ENCODE measurements around the gene PPP1R1C.

Gene PPP1R1C, protein sequence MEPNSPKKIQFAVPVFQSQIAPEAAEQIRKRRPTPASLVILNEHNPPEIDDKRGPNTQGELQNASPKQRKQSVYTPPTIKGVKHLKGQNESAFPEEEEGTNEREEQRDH

DNA sequence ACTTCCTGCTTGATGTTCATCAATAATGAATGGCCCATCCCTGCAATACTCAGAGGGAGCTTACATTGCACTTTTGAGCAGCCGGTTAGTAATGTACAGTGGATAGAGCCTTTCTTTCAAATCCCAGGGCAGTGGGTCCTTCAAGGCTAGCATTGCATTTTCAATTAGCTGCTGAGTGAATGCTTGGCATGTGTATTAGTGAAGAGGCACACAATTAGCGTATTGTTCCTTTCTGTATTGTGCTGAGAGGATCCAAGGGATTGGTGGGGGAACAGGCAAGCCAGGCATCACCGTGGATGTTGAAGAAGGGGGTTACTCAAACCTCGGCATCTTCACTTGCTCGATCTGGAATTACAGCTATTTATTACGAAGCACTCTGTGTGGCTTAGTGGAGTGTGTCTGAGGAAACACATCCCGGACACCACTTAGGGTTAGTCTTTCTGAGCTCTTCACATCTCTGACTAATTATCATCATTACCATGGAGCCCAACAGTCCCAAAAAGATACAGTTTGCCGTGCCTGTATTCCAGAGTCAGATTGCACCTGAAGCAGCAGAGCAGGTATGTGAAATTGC, at the start of gene PPP1R1C:
Gene PPP1R1C, plus strand, starts transcription at position 222 of the 574 bp plus-strand sequence. Its CDS starts 258 bp downstream, at position 480.
- TF ChIP-seq, protein P1, sequence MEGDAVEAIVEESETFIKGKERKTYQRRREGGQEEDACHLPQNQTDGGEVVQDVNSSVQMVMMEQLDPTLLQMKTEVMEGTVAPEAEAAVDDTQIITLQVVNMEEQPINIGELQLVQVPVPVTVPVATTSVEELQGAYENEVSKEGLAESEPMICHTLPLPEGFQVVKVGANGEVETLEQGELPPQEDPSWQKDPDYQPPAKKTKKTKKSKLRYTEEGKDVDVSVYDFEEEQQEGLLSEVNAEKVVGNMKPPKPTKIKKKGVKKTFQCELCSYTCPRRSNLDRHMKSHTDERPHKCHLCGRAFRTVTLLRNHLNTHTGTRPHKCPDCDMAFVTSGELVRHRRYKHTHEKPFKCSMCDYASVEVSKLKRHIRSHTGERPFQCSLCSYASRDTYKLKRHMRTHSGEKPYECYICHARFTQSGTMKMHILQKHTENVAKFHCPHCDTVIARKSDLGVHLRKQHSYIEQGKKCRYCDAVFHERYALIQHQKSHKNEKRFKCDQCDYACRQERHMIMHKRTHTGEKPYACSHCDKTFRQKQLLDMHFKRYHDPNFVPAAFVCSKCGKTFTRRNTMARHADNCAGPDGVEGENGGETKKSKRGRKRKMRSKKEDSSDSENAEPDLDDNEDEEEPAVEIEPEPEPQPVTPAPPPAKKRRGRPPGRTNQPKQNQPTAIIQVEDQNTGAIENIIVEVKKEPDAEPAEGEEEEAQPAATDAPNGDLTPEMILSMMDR (IDR thresholded peaks at IDR 0.05; ENCODE audit: extremely low read depth, insufficient read depth, missing control alignments) = no peak
- in situ Hi-C loops (cut with MboI; ENCODE audit: low pct_unique_long_range_greater_than_20kb, low sequenced_read_pairs, unreplicated experiment) = no loop called here
- no peak for DNase-seq (ENCODE audit: low spot score)

GRCh38 chr2:181937473-181937872, 48.2 kb upstream of the PPP1R1C start:
- TF ChIP-seq, protein P1 (IDR thresholded peaks at IDR 0.05; ENCODE audit: extremely low read depth, insufficient read depth, missing control alignments) = no peak
- no peak for DNase-seq (ENCODE audit: low spot score)
- in situ Hi-C loops (cut with MboI; ENCODE audit: low pct_unique_long_range_greater_than_20kb, low sequenced_read_pairs, unreplicated experiment) = no loop called here

- no peak for DNase-seq (ENCODE audit: low spot score)
- in situ Hi-C loops (cut with MboI; ENCODE audit: low pct_unique_long_range_greater_than_20kb, low sequenced_read_pairs, unreplicated experiment) = no loop called here
- TF ChIP-seq, protein P1 (IDR thresholded peaks at IDR 0.05; ENCODE audit: extremely low read depth, insufficient read depth, missing control alignments) = no peak
These were observed 42.1 kb upstream of the PPP1R1C start for GRCh38 chr2:181943411-181944124.

GRCh38 chr2:181944164-181944913, 41.3 kb upstream of the PPP1R1C start:
- in situ Hi-C loops (cut with MboI; ENCODE audit: low pct_unique_long_range_greater_than_20kb, low sequenced_read_pairs, unreplicated experiment) = no loop called here
- no peak for DNase-seq (ENCODE audit: low spot score)
- TF ChIP-seq, protein P1 (IDR thresholded peaks at IDR 0.05; ENCODE audit: extremely low read depth, insufficient read depth, missing control alignments) = no peak

GRCh38 chr2:181944914-181945291, 40.8 kb upstream of the PPP1R1C start:
- in situ Hi-C loops (cut with MboI; ENCODE audit: low pct_unique_long_range_greater_than_20kb, low sequenced_read_pairs, unreplicated experiment) = no loop called here
- TF ChIP-seq, protein P1 (IDR thresholded peaks at IDR 0.05; ENCODE audit: extremely low read depth, insufficient read depth, missing control alignments) = no peak
- no peak for DNase-seq (ENCODE audit: low spot score)

DNA sequence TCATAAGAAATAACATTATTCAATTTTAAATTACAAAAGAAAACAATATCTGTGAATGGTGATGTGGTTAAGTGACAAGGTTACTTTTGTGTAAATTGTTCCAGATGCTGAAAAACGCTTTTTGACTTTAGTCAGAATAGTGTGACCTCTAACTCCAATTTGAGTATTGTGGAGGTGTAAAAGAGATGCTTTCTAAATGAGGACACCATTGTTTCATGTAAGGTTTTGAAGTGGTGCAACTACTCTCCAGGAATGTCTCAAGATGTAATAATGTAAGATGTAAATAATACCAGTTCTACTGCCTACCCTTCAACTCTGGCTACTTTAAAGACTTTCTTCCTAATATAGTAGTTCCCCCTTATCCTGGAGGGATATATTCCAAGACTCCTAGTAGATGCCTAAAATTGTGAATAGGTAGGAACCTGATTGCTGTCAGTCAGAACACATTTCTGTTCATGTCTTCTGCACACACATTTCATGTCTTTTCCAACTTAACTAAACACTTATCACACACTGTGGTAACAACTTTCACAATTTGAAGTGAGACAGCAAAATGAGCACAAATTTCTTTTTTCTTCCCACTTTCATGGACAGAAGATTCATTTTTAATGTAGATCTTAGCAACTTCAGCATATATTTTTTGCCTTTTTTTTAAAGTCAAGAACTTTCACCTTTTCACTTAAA, 39.1 kb upstream of the PPP1R1C start:
- TF ChIP-seq, protein P1 (IDR thresholded peaks at IDR 0.05; ENCODE audit: extremely low read depth, insufficient read depth, missing control alignments) = no peak
- in situ Hi-C loops (cut with MboI; ENCODE audit: low pct_unique_long_range_greater_than_20kb, low sequenced_read_pairs, unreplicated experiment) = no loop called here
- DNase-seq (ENCODE audit: low spot score) = no peak

Measured in GM13977 (cell line).